Measurements from ENCODE around the gene SRSF12.
"Not testable (repeated sequence)": the region's sequence is repeated elsewhere in the genome, so short reads cannot be mapped to it uniquely, and the experiment has no call there.

Gene SRSF12

GRCh38 chr6:89128256-89128671, 10.4 kb upstream of the SRSF12 start:
- not testable (repeated sequence) for DNase-seq

GRCh38 chr6:89122625-89123024, 4.8 kb upstream of the SRSF12 start:
- DNase-seq: no peak

- DNase-seq: no peak
Measured at GRCh38 chr6:89121934-89122333, 4.1 kb upstream of the SRSF12 start.

GRCh38 chr6:89120371-89120770, 2.5 kb upstream of the SRSF12 start:
- DNase-seq: no peak

GRCh38 chr6:89118931-89119330, 1.1 kb upstream of the SRSF12 start:
- no peak for DNase-seq

- DNase-seq: no peak
Measured at GRCh38 chr6:89116702-89117101, 1.2 kb downstream of the SRSF12 start.

GRCh38 chr6:89111933-89112332, 5.9 kb downstream of the SRSF12 start:
- DNase-seq: no peak

GRCh38 chr6:89110284-89110683, 7.6 kb downstream of the SRSF12 start:
- no peak for DNase-seq

- no peak for DNase-seq
Measured at GRCh38 chr6:89100114-89100513, 17.8 kb downstream of the SRSF12 start.

GRCh38 chr6:89098461-89098860, 19.4 kb downstream of the SRSF12 start:
- no peak for DNase-seq

- DNase-seq: no peak
Measured at GRCh38 chr6:89087881-89088280, 30.0 kb downstream of the SRSF12 start.

- DNase-seq: no peak
Measured at GRCh38 chr6:89085409-89086205, 32.3 kb downstream of the SRSF12 start.

- no peak for DNase-seq
Measured at GRCh38 chr6:89084954-89085353, 32.9 kb downstream of the SRSF12 start.

GRCh38 chr6:89084542-89084941, 33.3 kb downstream of the SRSF12 start:
- no peak for DNase-seq

- DNase-seq: no peak
Measured at GRCh38 chr6:89082486-89082891, 35.4 kb downstream of the SRSF12 start.

GRCh38 chr6:89081423-89082322, 36.2 kb downstream of the SRSF12 start:
- peak; percentile 99 for DNase-seq

- DNase-seq: no peak
Measured at GRCh38 chr6:89081129-89081422, 36.8 kb downstream of the SRSF12 start.

- peak; percentile 100 for DNase-seq
Measured at GRCh38 chr6:89080281-89081128, 37.4 kb downstream of the SRSF12 start, which contains the start of gene PNRC1. Gene PNRC1, plus strand, starts transcription at chr6:89080751. Its CDS starts 144 bp downstream, at chr6:89080895.

GRCh38 chr6:89079511-89080234, 38.2 kb downstream of the SRSF12 start:
- peak; percentile 63 for DNase-seq

GRCh38 chr6:89073840-89074239, 44.0 kb downstream of the SRSF12 start:
- DNase-seq: no peak

GRCh38 chr6:89073014-89073620, 44.8 kb downstream of the SRSF12 start:
- no peak for DNase-seq

- no peak for DNase-seq
Measured at GRCh38 chr6:89071036-89071435, 46.8 kb downstream of the SRSF12 start.

Measured in stimulated activated CD8-positive, alpha-beta memory T cell treated with anti-CD3 and anti-CD28 coated beads, Interleukin-4, amount 100 ng/mL, for 48 hours (primary cell).